ENCODE measurements around the gene SOBP. TPM values are rescaled to one million over a fixed set of nuclear protein-coding genes. Genes with fewer than 3 reads are reported as not detected.

SOBP gene
- total RNA-seq, 1 donor from 2014 or later: 16.1 TPM

- Mint-ChIP-seq H3K9me3 (ENCODE audit: unreplicated experiment) (no peaks in the 10 kb centered on the region), H3K27me3 (ENCODE audit: unreplicated experiment) (no peaks in the 10 kb centered on the region), H3K36me3 (ENCODE audit: unreplicated experiment) (no peaks in the 10 kb centered on the region), H3K27ac (ENCODE audit: unreplicated experiment) (no peak overlapping the region), H3K4me1 (ENCODE audit: low read depth, unreplicated experiment) (peaks cover 10% of the 10 kb centered on the region), H3K4me3 (ENCODE audit: unreplicated experiment) (no peak overlapping the region)
- DNase-seq: no peak
- no peak for TF ChIP-seq CTCF (IDR thresholded peaks at IDR 0.05; ENCODE audit: partially characterized antibody, unreplicated experiment)
Measured at GRCh38 chr6:107699697-107700325, 209.9 kb downstream of the SOBP start.

- no peak for TF ChIP-seq CTCF (IDR thresholded peaks at IDR 0.05; ENCODE audit: partially characterized antibody, unreplicated experiment)
- Mint-ChIP-seq H3K4me1 (ENCODE audit: low read depth, unreplicated experiment) (peaks cover 14% of the 10 kb centered on the region), H3K27ac (ENCODE audit: unreplicated experiment) (no peak overlapping the region), H3K36me3 (ENCODE audit: unreplicated experiment) (no peaks in the 10 kb centered on the region), H3K4me3 (ENCODE audit: unreplicated experiment) (no peak overlapping the region), H3K27me3 (ENCODE audit: unreplicated experiment) (no peaks in the 10 kb centered on the region), H3K9me3 (ENCODE audit: unreplicated experiment) (no peaks in the 10 kb centered on the region)
- no peak for DNase-seq
Measured at GRCh38 chr6:107703606-107704005, 213.7 kb downstream of the SOBP start.

GRCh38 chr6:107704347-107705013 lies 214.6 kb downstream of the SOBP start:
- no peak for DNase-seq
- peaks cover 14% of the 10 kb centered on the region for H3K4me1 Mint-ChIP-seq (ENCODE audit: low read depth, unreplicated experiment)
- no peak overlapping the region for H3K27ac Mint-ChIP-seq (ENCODE audit: unreplicated experiment)
- TF ChIP-seq CTCF (IDR thresholded peaks at IDR 0.05; ENCODE audit: partially characterized antibody, unreplicated experiment): peak; percentile 95
- H3K9me3 Mint-ChIP-seq (ENCODE audit: unreplicated experiment): peaks cover 2% of the 10 kb centered on the region
- H3K27me3 Mint-ChIP-seq (ENCODE audit: unreplicated experiment): no peaks in the 10 kb centered on the region
- no peaks in the 10 kb centered on the region for H3K36me3 Mint-ChIP-seq (ENCODE audit: unreplicated experiment)
- H3K4me3 Mint-ChIP-seq (ENCODE audit: unreplicated experiment): no peak overlapping the region

GRCh38 chr6:107706516-107707115 lies 216.7 kb downstream of the SOBP start:
- DNase-seq: no peak
- TF ChIP-seq CTCF (IDR thresholded peaks at IDR 0.05; ENCODE audit: partially characterized antibody, unreplicated experiment): no peak
- peaks cover 2% of the 10 kb centered on the region for H3K9me3 Mint-ChIP-seq (ENCODE audit: unreplicated experiment)
- peaks cover 14% of the 10 kb centered on the region for H3K4me1 Mint-ChIP-seq (ENCODE audit: low read depth, unreplicated experiment)
- H3K27ac Mint-ChIP-seq (ENCODE audit: unreplicated experiment): no peak overlapping the region
- H3K4me3 Mint-ChIP-seq (ENCODE audit: unreplicated experiment): no peak overlapping the region
- H3K27me3 Mint-ChIP-seq (ENCODE audit: unreplicated experiment): no peaks in the 10 kb centered on the region
- no peaks in the 10 kb centered on the region for H3K36me3 Mint-ChIP-seq (ENCODE audit: unreplicated experiment)
